Measurements from ENCODE around the gene VPS13A. TPM values are rescaled to one million over a fixed set of nuclear protein-coding genes. Genes with fewer than 3 reads are reported as not detected.
"Not testable (repeated sequence)": the region's sequence is repeated elsewhere in the genome, so short reads cannot be mapped to it uniquely, and the experiment has no call there.

Gene VPS13A
- total RNA-seq, 1 donor from 2014 or later = 124 TPM

DNA sequence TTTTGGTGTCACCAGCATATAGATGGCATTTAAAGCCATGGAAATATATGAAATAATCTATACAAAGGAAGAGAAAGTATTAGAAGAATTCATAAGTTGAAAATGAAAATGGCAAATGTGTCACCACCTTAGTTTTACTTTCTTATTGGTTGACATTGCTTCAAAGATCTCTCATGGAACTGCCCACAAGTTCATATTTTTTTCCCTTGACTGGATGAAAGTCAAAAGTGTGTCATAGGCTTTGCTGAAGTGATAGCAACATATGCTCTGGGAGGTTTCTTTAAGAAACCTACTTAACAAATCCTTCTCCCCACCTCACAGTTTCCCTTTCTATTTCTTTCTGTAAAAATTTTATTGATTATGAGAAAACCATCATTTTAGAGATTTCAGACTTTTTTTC is 127.2 kb downstream of the VPS13A start:
- DNase-seq (ENCODE audit: low spot score) = no peak

- peak; percentile 43 for DNase-seq (ENCODE audit: low spot score)
Observed at GRCh38 chr9:77305622-77306400, 128.5 kb downstream of the VPS13A start.

DNA sequence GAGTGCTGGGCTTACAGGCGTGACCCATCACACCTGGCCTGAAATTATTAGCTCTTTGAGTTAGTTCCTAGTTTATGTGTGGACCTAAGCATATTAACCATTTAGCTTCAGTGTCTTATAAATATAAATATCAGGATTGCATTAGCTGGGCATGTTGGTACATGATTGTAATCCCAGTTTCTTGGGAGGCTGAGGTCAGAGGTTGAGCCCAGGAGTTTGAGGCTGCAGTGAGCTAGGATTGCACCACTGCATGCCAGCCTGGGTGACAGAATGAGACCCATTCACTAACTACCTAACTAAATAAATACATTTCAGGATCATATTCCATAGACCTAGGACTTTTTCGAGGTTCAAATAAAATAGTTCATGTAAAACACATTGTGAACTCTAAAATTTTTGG is 129.8 kb downstream of the VPS13A start:
- no peak for DNase-seq (ENCODE audit: low spot score)

DNA sequence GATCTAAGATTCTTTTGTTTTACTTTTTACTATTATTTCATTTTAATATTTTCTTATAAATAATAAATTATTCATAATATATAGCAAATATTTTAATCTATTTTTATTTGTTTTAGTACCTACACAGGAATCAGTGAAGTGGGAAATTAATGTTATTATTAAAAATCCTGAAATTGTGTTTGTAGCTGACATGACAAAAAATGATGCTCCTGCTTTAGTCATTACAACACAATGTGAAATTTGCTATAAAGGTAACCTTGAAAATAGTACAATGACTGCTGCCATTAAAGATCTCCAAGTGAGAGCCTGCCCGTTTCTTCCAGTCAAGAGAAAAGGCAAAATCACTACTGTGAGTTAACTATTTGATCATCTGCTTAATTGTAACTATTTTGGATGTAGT is 138.7 kb downstream of the VPS13A start:
- no peak for DNase-seq (ENCODE audit: low spot score)

DNA sequence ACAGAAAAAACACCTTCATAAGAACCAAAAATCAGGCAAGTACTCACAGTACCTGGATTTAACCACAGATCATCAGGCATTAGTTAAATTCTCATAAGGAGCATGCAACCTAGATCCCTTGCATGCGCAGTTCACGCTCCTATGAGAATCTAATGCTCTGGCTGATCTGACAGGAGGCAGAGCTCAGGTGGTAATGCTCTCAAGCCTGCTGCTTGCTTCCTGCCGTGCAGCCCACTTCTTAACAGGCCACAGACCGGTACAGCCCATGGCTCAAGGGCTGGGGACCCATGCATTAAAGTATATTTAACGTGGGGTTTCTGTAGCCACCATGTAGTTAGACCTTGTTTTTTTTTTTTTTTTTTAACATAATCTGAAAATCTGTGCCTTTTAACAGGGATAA is 147.7 kb downstream of the VPS13A start:
- no peak for DNase-seq (ENCODE audit: low spot score)

GRCh38 chr9:77328102-77328501 is 150.8 kb downstream of the VPS13A start:
- no peak for DNase-seq (ENCODE audit: low spot score)

GRCh38 chr9:77370064-77370463 is 192.7 kb downstream of the VPS13A start:
- no peak for DNase-seq (ENCODE audit: low spot score)

DNA sequence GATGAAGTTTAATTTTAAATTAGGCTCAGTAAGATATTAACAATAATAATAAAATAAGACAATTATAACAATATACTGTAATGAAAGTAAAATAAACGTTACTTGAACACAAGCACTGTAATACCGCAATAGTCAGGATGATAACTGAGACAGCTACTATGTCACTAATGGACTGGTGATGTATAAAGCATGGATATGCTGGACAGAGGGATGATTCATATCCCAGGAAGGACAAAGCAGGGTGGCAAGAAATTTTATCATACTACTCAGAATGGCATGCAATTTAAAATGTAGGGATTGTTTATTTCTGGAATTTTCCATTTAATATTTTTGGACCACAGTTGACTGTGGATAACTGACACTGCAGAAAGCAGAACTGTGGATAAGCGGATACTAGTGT is 196.9 kb downstream of the VPS13A start:
- no peak for DNase-seq (ENCODE audit: low spot score)

DNA sequence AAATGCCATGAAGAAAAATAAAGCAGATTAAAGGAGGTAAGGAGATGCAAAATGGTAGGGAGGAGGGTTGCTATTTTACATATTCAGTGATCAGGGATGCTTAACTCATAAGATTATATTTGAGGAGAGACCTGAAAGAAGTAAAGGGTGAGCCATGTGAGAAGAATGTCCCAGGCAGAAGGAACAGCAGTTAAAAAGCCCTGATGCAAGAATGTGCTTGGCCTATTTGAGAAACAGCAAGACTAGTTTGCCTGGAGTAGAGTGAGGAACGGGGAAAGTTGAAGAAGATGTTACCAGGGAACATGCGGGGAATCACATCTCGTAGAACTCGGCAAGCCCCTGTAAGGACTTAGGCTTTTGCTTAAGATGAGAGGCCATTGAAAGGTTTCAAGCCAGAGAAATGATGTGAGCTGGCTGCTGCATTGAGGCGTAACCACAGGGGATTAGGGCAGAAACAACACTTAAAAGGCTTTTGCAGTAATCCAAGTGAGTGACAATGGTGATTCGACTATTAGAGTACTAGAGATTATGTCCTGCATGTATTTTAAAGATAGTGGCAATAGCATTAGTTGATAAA is 198.7 kb downstream of the VPS13A start:
- DNase-seq (ENCODE audit: low spot score) = no peak

DNA sequence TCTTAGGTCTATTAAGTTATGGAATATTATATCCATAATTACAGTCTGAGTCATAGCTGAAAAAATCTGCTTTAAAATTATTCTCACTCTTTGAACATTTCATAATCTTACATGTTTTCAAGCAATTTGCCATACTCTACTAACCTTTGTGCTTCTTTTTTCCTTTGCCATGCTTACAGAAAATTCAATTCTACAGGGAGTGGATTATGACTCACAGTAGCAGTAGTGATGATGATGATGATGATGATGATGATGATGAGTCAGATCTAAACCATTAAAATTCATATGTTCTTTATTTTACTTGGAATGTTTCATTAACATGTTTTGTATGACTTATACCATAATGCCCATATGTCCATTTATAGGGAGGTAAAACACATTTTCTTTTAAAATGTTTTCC is 207.1 kb downstream of the VPS13A start:
- no peak for DNase-seq (ENCODE audit: low spot score)

GRCh38 chr9:77386187-77386586 is 208.9 kb downstream of the VPS13A start:
- no peak for DNase-seq (ENCODE audit: low spot score)

DNA sequence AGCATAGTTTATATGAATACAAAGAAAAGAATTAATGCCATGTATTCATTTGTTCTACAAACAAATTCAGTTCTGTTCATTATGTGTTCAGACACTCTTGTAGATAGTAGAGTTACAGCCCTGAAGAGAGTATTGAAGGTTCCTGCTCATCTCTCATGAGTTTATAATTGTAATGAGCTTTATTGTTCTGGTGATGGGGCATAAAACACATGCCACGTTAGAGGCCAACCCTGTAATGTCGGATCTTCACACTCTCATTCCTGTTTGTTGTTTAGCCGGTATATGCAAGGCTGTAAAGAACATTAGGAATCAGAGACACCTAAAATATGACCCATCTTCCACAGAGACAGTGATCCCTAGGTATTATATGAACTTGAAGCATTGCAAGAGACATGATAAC is 214.5 kb downstream of the VPS13A start:
- DNase-seq (ENCODE audit: low spot score) = no peak

- DNase-seq (ENCODE audit: low spot score) = no peak
Observed at GRCh38 chr9:77392328-77392727, 215.0 kb downstream of the VPS13A start.

GRCh38 chr9:77398581-77398980 is 221.2 kb downstream of the VPS13A start:
- not testable (repeated sequence) for DNase-seq (ENCODE audit: low spot score)

DNA sequence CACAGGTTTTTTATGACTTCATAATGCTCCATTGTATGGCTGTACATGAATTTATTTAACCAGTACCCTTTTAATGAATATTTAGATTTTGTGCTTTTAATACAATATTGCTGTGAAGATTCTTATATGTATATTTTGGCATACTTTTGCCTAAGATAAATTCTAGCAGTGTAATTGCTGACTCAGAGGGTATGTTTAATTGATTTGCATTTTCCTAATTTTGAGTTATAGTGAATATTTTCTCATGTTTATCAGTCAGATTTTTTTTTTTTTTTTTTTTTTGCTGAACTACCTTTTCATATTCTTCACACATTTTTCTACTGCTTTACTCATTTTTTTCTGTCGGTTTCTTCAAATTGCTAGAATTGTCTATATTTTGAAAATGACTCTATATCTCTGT is 222.6 kb downstream of the VPS13A start:
- no peak for DNase-seq (ENCODE audit: low spot score)

- DNase-seq (ENCODE audit: low spot score) = no peak
Observed at GRCh38 chr9:77402286-77402685, 225.0 kb downstream of the VPS13A start.

GRCh38 chr9:77403239-77403638 is 225.9 kb downstream of the VPS13A start:
- DNase-seq (ENCODE audit: low spot score) = no peak

DNA sequence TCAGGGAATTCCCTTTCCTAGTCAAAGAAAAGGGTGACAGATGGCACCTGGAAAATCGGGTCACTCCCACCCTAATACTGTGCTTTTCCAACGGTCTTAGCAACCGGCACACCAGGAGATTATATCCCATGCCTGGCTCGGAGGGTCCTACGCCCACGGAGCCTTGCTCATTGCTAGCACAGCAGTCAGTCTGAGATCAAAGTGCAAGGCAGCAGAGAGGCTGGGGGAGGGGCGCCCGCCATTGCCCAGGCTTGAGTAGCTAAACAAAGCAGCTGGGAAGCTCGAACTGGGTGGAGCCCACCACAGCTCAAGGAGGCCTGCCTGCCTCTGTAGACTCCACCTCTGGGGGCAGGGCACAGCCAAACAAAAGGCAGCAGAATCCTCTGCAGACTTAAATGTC is 231.2 kb downstream of the VPS13A start:
- DNase-seq (ENCODE audit: low spot score) = not testable (repeated sequence)

DNA sequence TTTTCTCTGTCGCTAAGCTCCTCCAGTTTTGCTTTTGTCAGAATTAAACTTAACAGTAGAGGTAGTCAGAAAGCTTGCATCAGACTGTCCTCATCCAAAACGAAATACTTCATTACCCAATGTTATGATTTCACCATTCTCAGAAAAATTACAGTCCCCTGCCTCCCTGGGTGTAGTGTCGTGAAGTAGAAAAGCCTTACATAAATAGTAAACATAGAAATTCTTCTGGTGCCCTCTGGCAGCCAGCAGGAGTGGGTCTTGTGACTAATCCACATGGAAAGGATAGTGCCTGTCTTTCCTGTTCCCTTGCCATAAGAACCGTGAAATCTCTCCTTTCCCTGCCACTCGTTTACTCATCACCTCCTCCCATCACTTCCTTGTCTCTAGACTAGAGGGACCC is 240.2 kb downstream of the VPS13A start:
- DNase-seq (ENCODE audit: low spot score) = no peak

GRCh38 chr9:77418226-77418625 is 240.9 kb downstream of the VPS13A start:
- DNase-seq (ENCODE audit: low spot score) = no peak

DNA sequence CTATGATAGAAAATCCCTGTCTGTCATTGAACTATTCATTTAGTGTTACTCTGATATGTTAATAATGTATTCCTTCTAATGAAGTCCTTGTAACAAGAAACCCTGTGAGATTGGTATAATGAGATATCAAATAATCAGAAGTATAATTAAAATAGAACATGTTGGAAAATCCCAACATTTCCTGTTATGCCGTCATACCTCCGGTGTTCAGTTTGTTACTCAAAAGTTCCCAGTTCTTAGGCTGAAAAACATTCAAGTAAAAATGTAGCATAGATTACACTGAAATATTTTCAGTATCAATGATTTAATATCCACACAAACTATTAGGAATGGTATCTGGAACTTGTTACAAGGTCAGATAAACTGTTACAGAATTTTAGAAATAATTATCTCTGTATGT is 243.3 kb downstream of the VPS13A start:
- no peak for DNase-seq (ENCODE audit: low spot score)

DNA sequence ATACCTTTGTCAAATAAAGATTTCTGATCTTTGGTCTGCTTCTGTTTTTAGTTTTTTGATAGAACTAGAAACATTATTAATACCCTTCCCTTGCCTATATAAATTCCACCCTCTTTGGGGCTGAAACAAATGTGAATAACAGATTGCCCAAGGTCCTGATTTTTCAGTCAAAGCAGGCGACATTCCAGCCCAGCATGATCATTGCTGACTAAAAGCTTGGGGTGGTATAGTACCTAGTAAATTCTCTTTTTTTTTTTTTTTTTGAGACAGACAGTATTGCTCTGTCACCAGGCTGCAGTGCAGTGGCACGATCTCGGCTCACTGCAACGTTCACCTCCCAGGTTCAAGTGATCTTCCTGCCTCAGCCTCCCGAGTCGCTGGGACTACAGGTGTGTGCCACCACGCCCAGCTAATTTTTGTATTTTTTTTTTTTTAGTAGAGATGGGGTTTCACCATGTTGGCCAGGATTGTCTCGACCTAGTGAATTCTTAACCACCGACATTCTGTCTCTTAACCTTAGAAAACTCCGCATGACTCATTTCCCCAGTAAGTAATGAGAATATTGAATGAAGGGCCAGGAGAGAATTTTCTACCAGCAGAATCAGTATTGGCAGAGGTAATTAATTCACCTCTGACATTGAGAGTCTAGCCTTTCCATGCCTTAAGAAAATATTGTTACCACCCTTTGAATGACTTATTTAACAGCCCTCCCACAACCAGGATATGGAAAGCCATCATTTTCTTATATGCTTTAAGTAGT is 244.4 kb downstream of the VPS13A start:
- DNase-seq (ENCODE audit: low spot score) = no peak

GRCh38 chr9:77422969-77423368 is 245.6 kb downstream of the VPS13A start:
- DNase-seq (ENCODE audit: low spot score) = no peak
